Lower leg skin (tissue), 4 donors: Measurements from ENCODE around the gene GRIN2A. TPM values are rescaled to one million over a fixed set of nuclear protein-coding genes. Genes with fewer than 3 reads are reported as not detected.

Experiments used
- DNase-seq, 2 donors: peaks; one replicate each; pipeline ENCODE4 v3.0.0-alpha.2; 2019; ENCODE audit warnings: low spot score in 2 of 2
- H3K4me3 ChIP-seq: fragments of 200-600 bp; sonication (generic); 2 replicates; pipeline ENCODE4 v1.5.1; 2017; ENCODE audit warnings: mild to moderate bottlenecking, low read depth; ENCODE audit not compliant: poor library complexity, severe bottlenecking
- CTCF ChIP-seq, 3 donors: fragments of 450-650 bp; IDR thresholded peaks; one replicate each; pipeline ENCODE4 v1.5.1; 2016; ENCODE audit warnings: antibody characterized with exemption in 3 of 3, mild to moderate bottlenecking in 3 of 3, moderate library complexity in 2 of 3
- POLR2A ChIP-seq, 2 donors: fragments of 450-650 bp; IDR thresholded peaks; one replicate each; pipeline ENCODE4 v1.6.1; 2016 to 2017; ENCODE audit warnings: antibody characterized with exemption in 2 of 2, mild to moderate bottlenecking in 1 of 2, moderate library complexity in 1 of 2
- WGBS, 2 donors: methylation state at CpG; one replicate each; pipeline ENCODE4 v1.1.5; 2018; 5-methylcytosine and 5-hydroxymethylcytosine counted together
- intact Hi-C: fragments of 100-400 bp; cut with DNase I; formaldehyde crosslinking; loops from one replicate; pipeline ENCODE4 v1.15.0; 2023; ENCODE audit warnings: low total_unique reads
- total RNA-seq, 4 donors: library from RNA; depleted of rRNA; stranded (reverse); fragments of >200 nt; gene quantifications; one replicate each; pipeline ENCODE4 v1.1.0, GENCODE V29; 2016

The GRIN2A gene
- total RNA-seq, 4 donors from 2014 or later, result 0.30 to 1.7 (median 0.73) TPM

DNA sequence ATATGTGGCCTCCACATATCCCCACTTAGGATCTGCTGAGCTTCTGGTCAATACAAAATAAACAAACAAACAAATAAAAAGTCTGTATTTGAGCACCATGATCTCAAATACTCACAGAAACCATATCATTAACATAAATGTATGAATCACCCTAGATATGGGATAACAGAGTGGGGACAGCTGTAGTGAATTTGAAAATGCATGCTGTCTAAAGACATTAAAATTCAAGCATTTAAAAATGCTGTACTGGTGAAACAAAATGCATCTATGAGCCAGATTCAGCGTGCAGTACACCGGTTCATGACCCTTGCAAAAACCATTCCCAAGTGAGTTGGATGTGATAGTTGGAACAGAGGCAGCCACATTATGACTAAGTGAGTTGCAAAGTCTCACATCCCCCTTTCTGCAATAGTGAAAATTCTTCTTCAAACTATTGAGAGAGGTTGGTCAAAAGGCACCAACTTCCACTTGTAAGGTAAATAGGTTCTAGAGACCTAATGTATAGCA lies 12.3 kb downstream of the GRIN2A start:
- intact Hi-C loops, result no loop called here
- no peak for DNase-seq
- WGBS, 2 donors, result 84 to 86% methylated on average over 2 of the region's 2 CpGs
- TF ChIP-seq POLR2A (IDR thresholded peaks at IDR 0.05), result no peak
- no peak for TF ChIP-seq CTCF (IDR thresholded peaks at IDR 0.05)
- no peak overlapping the region for H3K4me3 ChIP-seq

DNA sequence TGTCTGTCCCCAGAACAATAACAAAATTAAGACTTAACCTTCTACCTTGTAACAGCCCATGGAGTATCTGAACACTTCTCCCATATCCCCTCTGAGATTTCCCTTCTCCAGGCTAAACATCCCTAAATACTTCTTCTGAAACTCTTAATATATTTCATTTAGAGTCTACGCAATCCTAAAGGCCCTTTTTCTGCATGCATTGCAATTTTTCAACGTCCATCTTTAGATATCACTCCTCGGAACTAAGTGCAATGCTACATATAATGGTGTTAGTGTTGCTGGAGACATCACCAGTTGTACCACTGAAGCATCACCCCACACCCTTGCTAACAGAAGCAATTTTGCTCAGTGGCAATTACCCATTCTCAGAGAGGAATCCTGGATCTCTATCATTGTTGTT lies 13.2 kb downstream of the GRIN2A start:
- 91 to 92% methylated on average over 3 of the region's 3 CpGs for WGBS, 2 donors
- intact Hi-C loops, result no loop called here

GRCh38 chr16:10168258-10168657 lies 14.0 kb downstream of the GRIN2A start:
- intact Hi-C loops, result no loop called here
- TF ChIP-seq POLR2A (IDR thresholded peaks at IDR 0.05) (no peak), CTCF (IDR thresholded peaks at IDR 0.05) (no peak)
- H3K4me3 ChIP-seq, result no peak overlapping the region
- 41 to 62% methylated on average over 1 of the region's 1 CpG for WGBS, 2 donors
- DNase-seq, result no peak

More for the DNA sequence above, 13.2 kb downstream of the GRIN2A start:
- H3K4me3 ChIP-seq, result no peak overlapping the region
- DNase-seq, result no peak
- no peak for TF ChIP-seq POLR2A (IDR thresholded peaks at IDR 0.05)
- TF ChIP-seq CTCF (IDR thresholded peaks at IDR 0.05), result no peak

GRCh38 chr16:10165643-10166042 lies 16.6 kb downstream of the GRIN2A start:
- WGBS, 2 donors, result 79 to 85% methylated on average over 1 of the region's 1 CpG
- TF ChIP-seq POLR2A (IDR thresholded peaks at IDR 0.05), result no peak
- DNase-seq, result no peak
- no peak overlapping the region for H3K4me3 ChIP-seq
- intact Hi-C loops, result no loop called here

DNA sequence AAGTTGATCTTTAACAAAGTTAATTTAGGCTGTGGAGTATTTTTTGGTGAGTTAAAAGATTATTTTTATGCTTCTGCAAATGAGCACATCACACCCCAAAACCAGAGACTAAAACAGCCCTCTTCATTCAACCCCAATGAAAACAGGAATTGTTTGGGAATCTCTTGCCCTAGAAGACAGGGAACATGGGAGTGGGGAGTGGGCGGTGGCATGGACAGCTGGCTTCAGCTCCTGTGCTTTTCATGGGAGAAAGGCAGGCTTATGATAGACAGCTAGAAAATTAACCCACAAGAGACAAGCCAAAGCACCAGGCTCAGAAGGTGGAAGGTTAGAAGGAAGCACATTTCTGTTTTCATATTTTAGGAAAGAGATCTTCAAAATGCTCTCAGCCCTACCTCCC lies 19.2 kb downstream of the GRIN2A start:
- no peak overlapping the region for H3K4me3 ChIP-seq
- intact Hi-C loops, result no loop called here
- TF ChIP-seq CTCF (IDR thresholded peaks at IDR 0.05), result no peak
- no peak for TF ChIP-seq POLR2A (IDR thresholded peaks at IDR 0.05)
- DNase-seq, result no peak
- WGBS, 2 donors, result 43 to 75% methylated on average over 1 of the region's 1 CpG

- WGBS, 2 donors, result 77 to 81% methylated on average over 4 of the region's 4 CpGs
- no peak for DNase-seq
- intact Hi-C loops, result no loop called here
- no peak overlapping the region for H3K4me3 ChIP-seq
- TF ChIP-seq POLR2A (IDR thresholded peaks at IDR 0.05), result no peak
- no peak for TF ChIP-seq CTCF (IDR thresholded peaks at IDR 0.05)
Observed at GRCh38 chr16:10156099-10156498, 26.1 kb downstream of the GRIN2A start.
